ENCODE measurements around the gene IL2RA. TPM values are rescaled to one million over a fixed set of nuclear protein-coding genes. Genes with fewer than 3 reads are reported as not detected.
"Not testable (repeated sequence)": the region's sequence is repeated elsewhere in the genome, so short reads cannot be mapped to it uniquely, and the experiment has no call there.

IL2RA gene
- total RNA-seq, 1 donor from 2014 or later = not detected

GRCh38 chr10:6065835-6066234 is 3.7 kb upstream of the IL2RA start:
- TF ChIP-seq CTCF (conservative IDR thresholded peaks at IDR 0.05; ENCODE audit: low read depth, low read length) = no peak
- no peak overlapping the region for H3K4me3 ChIP-seq (ENCODE audit: low read depth, low read length)
- no peak for DNase-seq (ENCODE audit: low read depth)

DNA sequence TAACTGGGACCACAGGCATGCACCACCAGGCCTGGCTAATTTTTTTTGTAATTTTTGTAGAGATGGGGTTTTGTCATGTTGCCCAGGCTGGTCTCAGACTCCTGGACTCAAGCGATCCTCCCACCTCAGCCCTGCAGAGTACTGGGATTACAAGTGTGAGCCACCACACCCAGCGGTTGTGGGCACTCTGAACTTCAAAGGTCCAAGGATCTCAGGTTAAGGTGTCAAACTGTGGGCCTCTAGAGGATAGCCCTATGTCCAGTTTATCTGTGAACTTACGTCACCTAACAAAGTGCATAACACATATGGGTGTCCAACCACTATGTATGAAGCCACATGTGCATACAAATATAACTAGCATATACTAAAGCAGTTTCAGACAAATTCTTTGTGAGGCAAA is 3.2 kb upstream of the IL2RA start:
- H3K4me3 ChIP-seq (ENCODE audit: low read depth, low read length) = no peak overlapping the region
- DNase-seq (ENCODE audit: low read depth) = no peak
- TF ChIP-seq CTCF (conservative IDR thresholded peaks at IDR 0.05; ENCODE audit: low read depth, low read length) = no peak

GRCh38 chr10:6064726-6065125 is 2.6 kb upstream of the IL2RA start:
- DNase-seq (ENCODE audit: low read depth); H3K4me3 ChIP-seq (ENCODE audit: low read depth, low read length): not testable (repeated sequence)

- TF ChIP-seq CTCF (conservative IDR thresholded peaks at IDR 0.05; ENCODE audit: low read depth, low read length) = no peak
- no peak overlapping the region for H3K4me3 ChIP-seq (ENCODE audit: low read depth, low read length)
- DNase-seq (ENCODE audit: low read depth) = no peak
These were observed 2.0 kb upstream of the IL2RA start for GRCh38 chr10:6064119-6064518.

DNA sequence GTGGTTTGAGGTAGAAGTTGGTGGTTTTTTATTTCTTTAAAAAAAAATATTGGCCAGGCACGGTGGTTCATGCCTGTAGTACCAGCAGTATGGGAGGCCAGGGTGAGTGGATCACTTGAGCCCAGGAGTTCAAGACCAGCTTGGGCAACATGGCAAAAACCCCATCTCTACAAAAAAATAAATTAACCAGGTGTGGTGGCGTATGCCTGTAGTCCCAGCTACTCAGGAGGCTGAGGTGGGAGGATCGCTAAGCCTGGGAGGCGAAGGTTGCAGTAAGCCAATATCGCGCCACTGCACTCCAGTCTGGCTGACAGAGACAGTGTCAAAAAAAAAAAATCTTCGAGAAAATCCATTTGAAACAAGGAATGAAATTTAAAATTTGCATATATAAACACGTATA is 1.1 kb downstream of the IL2RA start:
- no peak for TF ChIP-seq CTCF (conservative IDR thresholded peaks at IDR 0.05; ENCODE audit: low read depth, low read length)
- no peak overlapping the region for H3K4me3 ChIP-seq (ENCODE audit: low read depth, low read length)
- no peak for DNase-seq (ENCODE audit: low read depth)

- H3K4me3 ChIP-seq (ENCODE audit: low read depth, low read length) = no peak overlapping the region
- TF ChIP-seq CTCF (conservative IDR thresholded peaks at IDR 0.05; ENCODE audit: low read depth, low read length) = no peak
- DNase-seq (ENCODE audit: low read depth) = no peak
These were observed 2.7 kb downstream of the IL2RA start for GRCh38 chr10:6059506-6059905.

DNA sequence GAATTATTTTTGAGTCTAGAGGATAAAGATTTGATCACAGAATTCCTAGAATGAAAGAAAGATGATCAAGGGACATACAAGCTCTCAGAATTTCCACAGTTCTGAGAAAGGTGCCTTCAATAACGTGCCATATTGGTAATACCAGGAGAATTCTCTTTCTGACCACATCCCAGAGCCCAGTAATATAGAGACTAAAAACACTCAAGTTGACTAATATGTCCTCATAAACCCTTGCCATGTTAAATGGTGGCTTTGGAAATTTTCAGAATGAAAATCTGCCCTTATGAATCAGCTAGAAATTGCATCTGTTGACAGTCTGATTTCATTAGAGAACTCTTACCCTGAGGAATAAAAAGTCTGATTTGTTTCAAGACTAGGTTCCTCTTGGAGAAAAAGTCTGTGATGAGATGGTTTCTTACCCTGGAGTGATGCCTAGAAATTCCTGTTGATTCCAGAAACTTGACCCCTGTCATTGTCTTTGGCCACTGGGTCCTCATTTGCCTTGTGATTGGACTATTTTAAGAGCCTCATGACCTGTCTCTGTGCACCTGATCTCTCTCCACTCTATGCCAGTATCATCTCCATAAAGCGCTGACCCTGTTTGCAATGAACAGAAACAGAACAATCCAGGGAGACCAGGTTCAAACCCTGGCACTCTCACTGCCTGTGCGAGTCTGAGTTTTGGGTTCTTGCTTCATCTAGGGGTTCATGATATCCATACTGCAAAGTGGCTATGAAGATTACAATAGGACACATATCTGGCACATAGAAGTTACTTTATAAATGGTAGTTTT is 3.3 kb downstream of the IL2RA start:
- no peak for DNase-seq (ENCODE audit: low read depth)
- no peak overlapping the region for H3K4me3 ChIP-seq (ENCODE audit: low read depth, low read length)
- no peak for TF ChIP-seq CTCF (conservative IDR thresholded peaks at IDR 0.05; ENCODE audit: low read depth, low read length)

All from epithelial cell of proximal tubule (primary cell).